GM18858 (cell line): ENCODE data around the gene SCO1.

Source experiments
- ATAC-seq: cut with Tn5 transposase; IDR thresholded peaks from one replicate; pipeline ENCODE4 v1.9.1; 2021; ENCODE audit not compliant: unreplicated experiment

The SCO1 gene

GRCh38 chr17:10657148-10657547, 40.2 kb downstream of the SCO1 start, which contains the start of gene MYH3:
Gene MYH3 (minus strand): TSS chr17:10657309. CDS start chr17:10655064, 2,245 bp downstream.
- ATAC-seq, result no peak

- ATAC-seq, result no peak
Observed at GRCh38 chr17:10653987-10654386, 43.3 kb downstream of the SCO1 start.

DNA sequence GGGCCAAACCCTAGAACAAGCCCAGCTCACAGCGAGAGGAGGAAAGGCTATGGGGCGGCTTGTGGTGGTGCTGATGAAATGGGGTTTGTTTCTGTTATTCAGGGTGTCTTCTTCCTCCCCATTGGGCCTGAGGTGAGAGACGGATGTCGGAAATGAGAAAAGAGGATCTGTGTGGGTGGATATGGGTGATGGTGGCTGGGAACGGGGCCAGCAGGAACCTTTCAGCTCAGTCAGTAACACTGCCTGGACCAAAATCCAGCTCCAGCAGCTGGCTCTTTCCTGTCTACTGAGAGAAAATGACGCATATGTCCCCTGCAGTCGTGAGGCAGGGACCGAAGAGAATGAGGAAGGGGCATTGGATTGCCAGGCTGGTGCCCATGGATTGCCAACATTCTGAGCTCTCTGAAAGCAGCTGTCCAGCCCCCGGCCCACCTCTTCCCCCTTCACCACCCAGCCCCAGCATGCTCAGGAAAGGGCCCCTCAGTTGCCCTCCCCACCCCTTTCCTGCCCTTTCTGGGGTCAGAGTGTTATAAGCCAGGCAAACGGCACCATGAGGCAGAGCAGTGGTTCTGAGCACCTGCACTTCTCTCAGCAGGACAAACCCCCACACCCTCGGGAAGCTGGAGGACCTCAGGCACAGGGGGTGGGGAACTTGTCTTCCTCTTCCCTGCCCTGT, 44.2 kb downstream of the SCO1 start:
- no peak for ATAC-seq

DNA sequence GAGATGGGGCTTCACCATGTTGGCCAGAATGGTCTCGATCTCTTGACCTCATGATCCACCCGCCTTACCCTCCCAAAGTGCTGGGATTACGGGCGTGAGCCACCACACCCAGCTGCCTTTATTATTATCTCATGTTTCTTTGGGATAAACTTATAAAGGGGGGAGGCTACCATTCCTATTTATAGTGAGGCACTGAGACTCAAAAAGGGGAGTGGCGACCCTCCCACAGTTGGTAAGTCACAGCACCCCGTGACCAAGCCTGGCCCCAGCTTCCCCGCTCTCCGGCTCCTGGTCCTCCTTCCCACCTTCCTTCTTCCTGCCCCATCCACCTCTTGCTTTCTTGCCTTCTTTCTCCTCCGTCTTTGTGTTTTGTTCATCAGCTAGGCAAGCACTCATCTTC, 45.4 kb downstream of the SCO1 start:
- ATAC-seq, result no peak

DNA sequence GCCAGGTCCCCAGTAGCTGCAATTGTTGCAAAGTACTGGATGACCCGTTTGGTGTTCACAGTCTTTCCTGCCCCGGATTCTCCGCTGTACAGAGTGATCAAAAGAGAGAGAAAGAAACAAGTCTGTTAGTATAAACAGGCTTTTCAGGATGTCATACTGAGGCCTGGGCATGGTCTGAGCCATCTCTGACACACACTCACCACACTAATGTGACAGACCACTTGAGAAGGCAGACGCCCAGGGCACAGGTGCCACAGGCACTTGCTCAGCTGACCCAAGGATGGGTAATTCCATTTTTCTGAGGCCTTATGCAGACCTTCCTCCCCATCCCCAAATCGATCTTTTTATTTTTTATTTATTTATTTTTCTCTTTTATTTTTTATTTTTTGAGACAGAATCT, 47.7 kb downstream of the SCO1 start:
- ATAC-seq, result no peak

- no peak for ATAC-seq
Observed at GRCh38 chr17:10648956-10649355, 48.4 kb downstream of the SCO1 start.

- ATAC-seq, result no peak
Observed at GRCh38 chr17:10648381-10648780, 49.0 kb downstream of the SCO1 start.

DNA sequence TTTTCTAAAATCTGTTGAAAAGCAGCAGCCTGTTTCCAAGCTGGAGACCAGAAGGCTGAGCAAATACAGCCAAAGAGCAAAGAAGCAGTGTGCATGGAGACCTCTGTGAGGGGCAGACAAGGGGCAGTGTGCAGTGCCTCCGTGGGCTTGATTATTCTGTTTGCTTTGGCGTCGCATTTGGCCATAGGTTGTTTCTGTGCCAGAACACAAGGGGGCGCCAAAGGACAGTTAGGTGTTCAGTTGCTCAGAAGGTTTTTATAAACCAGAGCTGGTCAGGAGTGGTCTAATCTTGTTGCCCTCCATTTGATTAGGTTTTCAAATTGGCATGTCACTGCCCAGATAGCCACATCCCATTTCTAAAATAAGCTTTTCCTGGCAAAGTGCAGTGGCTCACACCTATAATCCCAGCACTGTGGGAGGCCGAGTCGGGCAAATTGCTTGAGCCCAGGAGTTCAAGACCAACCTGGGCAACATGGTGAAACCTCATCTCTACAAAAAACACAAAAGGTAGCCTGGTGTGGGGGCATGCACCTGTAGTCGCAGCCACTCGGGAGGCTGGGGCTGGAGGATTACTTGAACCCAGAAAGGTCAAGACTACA, 50.8 kb downstream of the SCO1 start:
- ATAC-seq, result no peak

GRCh38 chr17:10640475-10640874, 56.9 kb downstream of the SCO1 start:
- no peak for ATAC-seq

DNA sequence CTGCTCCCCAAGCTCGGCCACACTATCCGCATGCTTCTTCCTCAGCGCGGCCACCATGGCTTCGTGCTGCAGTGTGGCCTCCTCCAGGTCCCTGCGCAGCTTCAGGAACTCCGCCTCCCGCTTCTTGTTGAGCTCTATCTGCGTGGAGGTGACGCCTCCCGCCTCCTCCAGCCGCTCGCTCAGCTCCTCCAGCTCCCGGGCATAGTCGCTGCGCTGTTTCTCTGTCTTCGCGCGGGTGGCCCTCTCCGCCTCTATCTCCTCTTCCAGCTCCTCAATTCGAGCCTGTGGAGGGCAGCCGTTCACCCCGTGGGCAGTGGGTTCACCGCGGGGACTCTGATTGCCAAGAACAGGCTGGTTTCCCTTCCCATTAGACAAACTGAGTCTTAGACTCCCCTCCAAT, 59.2 kb downstream of the SCO1 start:
- no peak for ATAC-seq

DNA sequence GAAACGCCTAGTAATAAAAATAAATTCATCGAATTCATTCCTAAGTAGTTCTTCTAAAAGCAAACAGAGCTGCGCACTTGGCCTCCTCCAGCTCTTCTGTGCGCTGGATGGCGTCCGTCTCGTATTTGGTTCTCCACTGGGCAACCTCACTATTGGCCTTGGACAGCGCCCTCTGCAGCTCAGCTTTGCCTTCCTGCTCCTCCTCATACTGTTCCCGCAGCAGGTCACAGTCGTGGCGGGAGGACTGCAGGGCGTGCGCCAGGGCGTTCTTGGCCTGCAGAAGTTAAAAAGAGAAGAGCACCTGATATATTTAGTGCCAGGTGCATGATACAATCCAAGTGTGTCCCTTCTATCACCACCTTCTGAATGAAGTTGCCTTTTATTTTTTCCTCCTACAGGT, 62.0 kb downstream of the SCO1 start:
- no peak for ATAC-seq

GRCh38 chr17:10633738-10634379, 63.5 kb downstream of the SCO1 start:
- peak; percentile 89 for ATAC-seq

GRCh38 chr17:10631701-10632100, 65.6 kb downstream of the SCO1 start:
- no peak for ATAC-seq

DNA sequence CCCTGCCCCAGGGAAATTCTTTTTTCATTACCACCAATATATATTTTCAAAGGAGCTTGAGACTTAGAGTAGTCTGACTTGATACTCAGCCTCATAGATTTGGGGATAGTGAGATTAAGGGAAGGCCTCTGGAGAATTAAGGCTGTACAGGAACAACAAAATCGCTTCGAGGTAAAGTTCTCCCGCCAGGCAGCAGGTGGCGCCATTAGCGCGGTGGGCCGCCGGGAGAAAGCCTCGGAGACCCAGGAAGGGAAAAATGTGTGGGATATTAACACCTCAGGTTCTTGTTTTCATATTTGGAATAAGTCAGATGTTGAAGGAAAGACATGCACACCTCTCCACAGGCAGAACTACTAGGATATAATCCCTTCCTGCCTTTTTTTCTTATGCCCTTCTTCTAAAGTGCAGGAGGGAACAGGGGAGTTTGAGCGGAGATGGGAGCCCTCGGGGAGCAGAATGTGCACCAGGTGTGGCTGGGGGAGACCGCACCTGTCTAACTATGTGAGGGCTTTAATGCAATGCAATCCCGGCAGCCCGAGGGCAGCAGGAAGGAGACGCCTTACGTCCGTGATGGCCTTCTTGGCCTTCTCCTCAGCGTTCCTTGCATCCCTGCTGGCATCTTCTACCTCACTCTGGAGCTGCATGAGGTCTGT, 66.2 kb downstream of the SCO1 start:
- ATAC-seq, result no peak

DNA sequence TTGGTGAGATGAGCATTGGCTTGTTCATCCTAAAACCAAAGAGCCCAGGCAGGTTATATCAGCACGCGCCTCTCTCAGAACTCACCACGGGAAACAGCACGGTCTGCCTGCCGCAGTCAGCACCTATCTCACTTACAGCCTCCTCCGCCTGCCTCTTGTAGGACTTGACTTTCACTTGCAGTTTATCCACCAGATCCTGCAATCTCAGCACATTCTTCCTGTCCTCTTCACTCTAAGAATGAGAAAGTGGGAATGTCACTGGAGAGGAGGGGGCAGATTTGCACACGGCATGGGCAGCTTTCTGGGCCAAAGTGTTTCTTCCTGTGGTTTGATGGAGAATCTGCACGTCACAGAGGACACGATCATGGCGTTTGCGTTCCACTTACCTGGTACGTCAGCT, 67.6 kb downstream of the SCO1 start:
- ATAC-seq, result no peak

GRCh38 chr17:10628756-10629155, 68.6 kb downstream of the SCO1 start:
- no peak for ATAC-seq

- no peak for ATAC-seq
Observed at GRCh38 chr17:10626390-10626789, 70.9 kb downstream of the SCO1 start.

DNA sequence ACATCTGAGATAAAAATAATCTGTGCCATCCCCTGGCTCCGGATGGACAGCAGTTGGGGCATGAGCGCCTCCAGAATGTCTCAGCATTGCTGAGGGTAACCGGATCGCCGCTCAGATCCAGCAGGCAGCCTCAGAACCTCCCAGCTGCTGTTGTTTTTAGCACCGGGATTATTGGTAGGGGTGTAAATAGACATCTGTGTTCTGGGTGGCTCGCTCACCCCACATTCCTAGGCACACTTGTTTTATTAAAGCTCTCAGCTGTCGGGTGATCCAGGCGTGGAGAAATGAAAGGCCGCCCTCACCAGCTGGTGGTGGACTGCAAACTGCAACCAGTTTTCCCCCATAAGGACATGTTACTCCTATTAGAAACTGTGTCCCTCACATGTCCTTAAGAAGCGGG, 72.4 kb downstream of the SCO1 start:
- no peak for ATAC-seq

DNA sequence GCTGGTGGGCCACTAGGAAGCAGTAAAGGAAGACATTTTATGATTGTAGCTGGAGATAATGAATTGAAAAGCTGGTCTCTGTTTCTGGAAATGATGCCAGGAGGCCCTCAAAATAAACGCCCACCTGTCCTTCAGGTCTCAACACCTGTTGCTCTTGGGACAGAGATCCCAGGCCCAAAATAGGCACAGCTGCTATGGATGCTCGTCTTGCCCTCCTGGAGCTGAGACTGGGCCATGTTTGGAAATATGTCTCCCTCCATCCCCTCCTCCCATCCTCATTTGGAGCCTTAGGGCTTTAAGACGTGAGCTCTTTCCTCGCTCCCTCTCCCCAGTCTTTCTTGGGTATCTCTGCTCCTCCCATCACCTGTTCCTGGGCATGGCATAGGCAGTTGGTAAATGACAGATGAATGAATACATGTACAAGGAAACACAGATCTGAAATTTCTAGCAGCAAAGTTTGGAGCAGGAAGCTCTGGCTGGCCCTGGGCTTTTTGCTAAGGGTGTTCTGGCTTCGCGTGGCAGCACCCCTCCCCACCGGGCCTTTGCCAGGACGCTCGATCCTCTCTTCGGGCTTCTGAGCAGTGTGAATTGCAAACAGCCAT, 73.5 kb downstream of the SCO1 start:
- no peak for ATAC-seq

GRCh38 chr17:10622617-10623485, 74.5 kb downstream of the SCO1 start:
- no peak for ATAC-seq
